Smooth muscle cell (in vitro differentiated cells): ENCODE measurements around the gene CRY2. TPM values are rescaled to one million over a fixed set of nuclear protein-coding genes. Genes with fewer than 3 reads are reported as not detected.

Experiments used
- DNase-seq: peaks from one replicate; lab custom pipeline; 2025; ENCODE audit not compliant: unreplicated experiment; lab: John Stamatoyannopoulos, UW
- H2AFZ ChIP-seq: fragments of 200-600 bp; sonication (generic); 2 replicates; pipeline ENCODE4 v1.6.0; 2016; ENCODE audit warnings: antibody characterized with exemption, low read depth, mild to moderate bottlenecking
- H3F3A ChIP-seq: fragments of 200-600 bp; sonication (generic); 2 replicates; pipeline ENCODE4 v1.6.0; 2017; ENCODE audit warnings: antibody characterized with exemption, low read depth
- H3K27ac ChIP-seq: fragments of 200-600 bp; sonication (generic); 2 replicates; pipeline ENCODE4 v1.5.1; 2016; ENCODE audit warnings: low read depth, mild to moderate bottlenecking
- H3K27me3 ChIP-seq: fragments of 200-600 bp; sonication (generic); 2 replicates; pipeline ENCODE4 v1.6.1; 2016; ENCODE audit warnings: low read depth, mild to moderate bottlenecking
- H3K36me3 ChIP-seq: fragments of 200-600 bp; sonication (generic); 2 replicates; pipeline ENCODE4 v1.5.1; 2016; ENCODE audit warnings: low read depth
- H3K4me1 ChIP-seq: fragments of 200-600 bp; sonication (generic); 2 replicates; pipeline ENCODE4 v1.5.1; 2016; ENCODE audit warnings: low read depth
- H3K4me2 ChIP-seq: fragments of 200-600 bp; sonication (generic); 2 replicates; pipeline ENCODE4 v1.6.0; 2016; ENCODE audit warnings: mild to moderate bottlenecking
- H3K4me3 ChIP-seq: fragments of 200-600 bp; sonication (generic); 2 replicates; pipeline ENCODE4 v1.5.1; 2016; ENCODE audit warnings: mild to moderate bottlenecking
- H3K79me2 ChIP-seq: fragments of 200-600 bp; sonication (generic); 2 replicates; pipeline ENCODE4 v1.6.0; 2016; ENCODE audit warnings: low read depth, mild to moderate bottlenecking
- H3K9ac ChIP-seq: fragments of 200-600 bp; sonication (generic); 2 replicates; pipeline ENCODE4 v1.6.0; 2016; ENCODE audit warnings: low read depth
- H3K9me3 ChIP-seq: fragments of 200-600 bp; sonication (generic); replicated peaks from 2 replicates; pipeline ENCODE4 v1.5.1; 2016; ENCODE audit warnings: low read depth
- H4K20me1 ChIP-seq: fragments of 200-600 bp; sonication (generic); 2 replicates; pipeline ENCODE4 v1.6.0; 2016; ENCODE audit warnings: low read depth
- CTCF ChIP-seq: fragments of 200-600 bp; sonication (generic); IDR thresholded peaks from 2 replicates; pipeline ENCODE4 v1.5.1; 2017; ENCODE audit warnings: borderline replicate concordance, mild to moderate bottlenecking, antibody characterized with exemption; ENCODE audit not compliant: insufficient read depth, poor library complexity, severe bottlenecking
- WGBS: methylation state at CpG from one replicate; pipeline ENCODE4 v1.1.7; 2016; ENCODE audit warnings: low lambda C conversion rate; 5-methylcytosine and 5-hydroxymethylcytosine counted together
- polyA plus RNA-seq: library from polyadenylated mRNA; unstranded; fragments of >200 nt; fragmentation: Nextera tagmentation; extraction: Ambion mirVana; gene quantifications from 2 replicates; pipeline ENCODE4 v1.2.1, GENCODE V29; 2016
- total RNA-seq: library from RNA; depleted of rRNA; stranded (reverse); fragments of >200 nt; gene quantifications from 2 replicates; pipeline ENCODE4 v1.2.3, GENCODE V29; 2014

CRY2 gene
- total and polyA plus RNA-seq, 2 experiments from 2014 or later, result 26.1 to 30.3 TPM

DNA sequence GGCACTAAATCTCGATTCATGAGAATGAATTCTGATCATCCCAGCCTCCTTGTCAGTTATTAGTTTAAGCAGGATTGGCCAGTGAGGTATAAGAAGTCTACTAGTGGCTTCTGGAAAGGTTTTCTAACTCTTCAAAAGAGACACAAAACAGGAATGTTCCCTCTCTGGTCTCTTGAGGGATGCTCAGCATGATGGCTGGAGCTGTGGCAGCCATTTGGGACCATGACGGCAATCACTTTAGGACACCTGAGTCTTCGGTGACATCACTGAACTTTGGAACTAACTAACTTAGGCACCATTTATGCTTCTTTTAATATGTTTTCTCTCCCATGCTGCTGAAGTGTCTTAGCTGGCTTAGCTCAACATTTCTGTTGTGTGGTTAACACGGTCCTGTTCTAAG is 20.2 kb upstream of the CRY2 start:
- Histone ChIP-seq H3K9ac (no peak overlapping the region), H3F3A (peaks cover 11% of the 10 kb centered on the region), H3K4me3 (no peak overlapping the region), H3K27ac (no peak overlapping the region), H3K9me3 (no peaks in the 10 kb centered on the region), H4K20me1 (no peaks in the 10 kb centered on the region), H3K4me2 (no peak overlapping the region), H3K36me3 (no peaks in the 10 kb centered on the region), H3K4me1 (peaks cover 11% of the 10 kb centered on the region), H3K27me3 (no peaks in the 10 kb centered on the region), H2AFZ (no peak overlapping the region), H3K79me2 (no peaks in the 10 kb centered on the region)
- DNase-seq, result no peak
- WGBS, result 92% methylated on average over 4 of the region's 4 CpGs
- TF ChIP-seq CTCF, result no peak

DNA sequence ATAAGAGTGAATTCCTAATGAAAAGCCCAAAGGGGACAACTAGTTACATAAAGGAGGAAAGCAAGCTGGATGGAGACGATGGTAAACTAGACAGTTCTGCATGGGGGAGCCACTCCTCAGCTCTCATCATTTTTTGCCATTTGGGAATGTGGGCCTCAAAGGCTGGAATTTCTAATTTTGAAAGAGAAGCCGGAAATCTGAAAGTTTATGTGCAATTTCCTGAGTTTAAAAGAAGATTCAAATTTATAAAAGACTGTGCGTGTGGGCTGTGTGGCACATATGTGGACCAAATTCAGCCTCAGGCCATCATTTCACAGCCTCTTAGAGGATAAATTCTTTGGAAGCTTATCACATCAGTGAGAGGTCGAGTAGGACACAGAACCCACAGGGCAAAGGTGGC is 18.3 kb upstream of the CRY2 start:
- Histone ChIP-seq H3K79me2 (no peaks in the 10 kb centered on the region), H3F3A (peaks cover 2% of the 10 kb centered on the region), H3K27ac (no peak overlapping the region), H3K4me2 (no peak overlapping the region), H3K9ac (no peak overlapping the region), H3K4me1 (peaks cover under 1% of the 10 kb centered on the region), H3K9me3 (no peaks in the 10 kb centered on the region), H3K27me3 (no peaks in the 10 kb centered on the region), H3K36me3 (no peaks in the 10 kb centered on the region), H2AFZ (no peak overlapping the region), H3K4me3 (no peak overlapping the region), H4K20me1 (no peaks in the 10 kb centered on the region)
- DNase-seq, result no peak
- WGBS, result 79% methylated on average over 4 of the region's 4 CpGs
- no peak for TF ChIP-seq CTCF

GRCh38 chr11:45830596-45830995 is 16.7 kb upstream of the CRY2 start:
- whole genome bisulfite sequencing, result 94% methylated on average over 2 of the region's 2 CpGs
- Histone ChIP-seq H3K9ac (no peak overlapping the region), H3K4me2 (no peak overlapping the region), H2AFZ (no peak overlapping the region), H3K27me3 (peaks cover 2% of the 10 kb centered on the region), H3K36me3 (no peaks in the 10 kb centered on the region), H3K79me2 (no peaks in the 10 kb centered on the region), H4K20me1 (no peaks in the 10 kb centered on the region), H3K4me1 (no peaks in the 10 kb centered on the region), H3F3A (no peaks in the 10 kb centered on the region), H3K27ac (no peak overlapping the region), H3K4me3 (no peak overlapping the region), H3K9me3 (no peaks in the 10 kb centered on the region)
- DNase-seq, result no peak
- no peak for TF ChIP-seq CTCF

- Histone ChIP-seq H4K20me1 (no peaks in the 10 kb centered on the region), H3K4me1 (no peaks in the 10 kb centered on the region), H3F3A (no peaks in the 10 kb centered on the region), H3K4me3 (no peak overlapping the region), H2AFZ (no peak overlapping the region), H3K27me3 (peaks cover 6% of the 10 kb centered on the region), H3K4me2 (no peak overlapping the region), H3K27ac (no peak overlapping the region), H3K9ac (no peak overlapping the region), H3K79me2 (no peaks in the 10 kb centered on the region), H3K9me3 (no peaks in the 10 kb centered on the region), H3K36me3 (no peaks in the 10 kb centered on the region)
- no peak for TF ChIP-seq CTCF
- WGBS, result 76% methylated on average over 9 of the region's 9 CpGs
- DNase-seq, result no peak
Observed at GRCh38 chr11:45832811-45833441, 14.3 kb upstream of the CRY2 start.
